ENCODE results near the gene TET3. TPM values are rescaled to one million over a fixed set of nuclear protein-coding genes. Genes with fewer than 3 reads are reported as not detected.

Gene TET3
- total RNA-seq, 6 experiments from 2014 or later, result 3.2 to 3.7 (median 3.4) TPM

GRCh38 chr2:74008761-74009395, 24.2 kb downstream of the TET3 start:
- Mint-ChIP-seq H3K4me1 (ENCODE audit: low read depth) (peaks cover 61% of the 10 kb centered on the region), H3K27me3 (ENCODE audit: insufficient read depth) (no peaks in the 10 kb centered on the region), H3K9me3 (no peaks in the 10 kb centered on the region), H3K4me3 (no peak overlapping the region), H3K27ac (no peak overlapping the region), H3K36me3 (ENCODE audit: low read depth) (peaks cover 6% of the 10 kb centered on the region; the same call in 1 of the 2 replicates)
- no peak for DNase-seq
- TF ChIP-seq CTCF (IDR thresholded peaks at IDR 0.05), result no peak

GRCh38 chr2:74009577-74009976, 24.9 kb downstream of the TET3 start:
- no peak for TF ChIP-seq CTCF (IDR thresholded peaks at IDR 0.05)
- Mint-ChIP-seq H3K4me1 (ENCODE audit: low read depth) (peaks cover 54% of the 10 kb centered on the region), H3K4me3 (no peak overlapping the region), H3K27me3 (ENCODE audit: insufficient read depth) (no peaks in the 10 kb centered on the region), H3K27ac (no peak overlapping the region), H3K9me3 (no peaks in the 10 kb centered on the region), H3K36me3 (ENCODE audit: low read depth) (peaks cover 6% of the 10 kb centered on the region; the same call in 1 of the 2 replicates)
- DNase-seq, result no peak

GRCh38 chr2:74010087-74010541, 25.4 kb downstream of the TET3 start:
- no peak for DNase-seq
- no peaks in the 10 kb centered on the region; the same call in 1 of the 2 replicates for H3K27me3 Mint-ChIP-seq (ENCODE audit: insufficient read depth)
- TF ChIP-seq CTCF (IDR thresholded peaks at IDR 0.05), result no peak
- H3K4me3 Mint-ChIP-seq, result no peak overlapping the region
- H3K27ac Mint-ChIP-seq, result no peak overlapping the region
- peaks cover 6% of the 10 kb centered on the region; the same call in 1 of the 2 replicates for H3K36me3 Mint-ChIP-seq (ENCODE audit: low read depth)
- no peaks in the 10 kb centered on the region for H3K9me3 Mint-ChIP-seq
- peaks cover 48% of the 10 kb centered on the region for H3K4me1 Mint-ChIP-seq (ENCODE audit: low read depth)

GRCh38 chr2:74011246-74011645, 26.5 kb downstream of the TET3 start:
- Mint-ChIP-seq H3K36me3 (ENCODE audit: low read depth) (peaks cover under 1% of the 10 kb centered on the region; the same call in 1 of the 2 replicates), H3K27ac (no peak overlapping the region), H3K27me3 (ENCODE audit: insufficient read depth) (no peaks in the 10 kb centered on the region; the same call in 1 of the 2 replicates), H3K9me3 (no peaks in the 10 kb centered on the region), H3K4me1 (ENCODE audit: low read depth) (peaks cover 38% of the 10 kb centered on the region), H3K4me3 (no peak overlapping the region)
- no peak for DNase-seq
- TF ChIP-seq CTCF (IDR thresholded peaks at IDR 0.05), result no peak

GRCh38 chr2:74014813-74015212, 30.1 kb downstream of the TET3 start:
- Mint-ChIP-seq H3K9me3 (no peaks in the 10 kb centered on the region), H3K4me1 (ENCODE audit: low read depth) (peaks cover 12% of the 10 kb centered on the region), H3K36me3 (ENCODE audit: low read depth) (no peaks in the 10 kb centered on the region; the same call in 1 of the 2 replicates), H3K27ac (no peak overlapping the region; the same call in 1 of the 2 replicates), H3K4me3 (no peak overlapping the region), H3K27me3 (ENCODE audit: insufficient read depth) (no peaks in the 10 kb centered on the region; the same call in 1 of the 2 replicates)
- no peak for DNase-seq
- TF ChIP-seq CTCF (IDR thresholded peaks at IDR 0.05), result no peak
